Astrocyte (in vitro differentiated cells and primary cell): ENCODE measurements around the gene PARN. TPM values are rescaled to one million over a fixed set of nuclear protein-coding genes. Genes with fewer than 3 reads are reported as not detected.

Experiments used
- DNase-seq: peaks from one replicate; pipeline ENCODE4 v3.0.0-alpha.2; 2010; ENCODE audit warnings: low read depth
- FAIRE-seq: peaks from 2 replicates; lab custom pipeline; 2011; peaks lifted over from hg19 to GRCh38; lab: Jason Lieb, UNC
- H2AFZ ChIP-seq: 2 replicates; pipeline ENCODE4 v1.6.0; 2012; ENCODE audit warnings: low read depth, low read length, inconsistent platforms
- H3K27ac ChIP-seq: 2 replicates; pipeline ENCODE4 v1.5.1; 2011; ENCODE audit warnings: low read depth, low read length, inconsistent platforms
- H3K27me3 ChIP-seq: 2 replicates; pipeline ENCODE4 v1.6.0; 2011; ENCODE audit warnings: low read length, inconsistent platforms; ENCODE audit not compliant: insufficient read depth
- H3K36me3 ChIP-seq: 2 replicates; pipeline ENCODE4 v1.5.1; 2011; ENCODE audit warnings: low read length, inconsistent platforms; ENCODE audit not compliant: insufficient read depth
- H3K4me1 ChIP-seq: 2 replicates; pipeline ENCODE4 v1.5.1; 2011; ENCODE audit warnings: low read length, inconsistent platforms; ENCODE audit not compliant: insufficient read depth
- H3K4me2 ChIP-seq: 2 replicates; pipeline ENCODE4 v1.6.0; 2012; ENCODE audit warnings: low read length, inconsistent platforms
- H3K4me3 ChIP-seq: 2 replicates; pipeline ENCODE4 v1.5.1; 2011; ENCODE audit warnings: low read depth, mild to moderate bottlenecking, low read length, inconsistent platforms; ENCODE audit not compliant: insufficient read depth
- H3K79me2 ChIP-seq: 2 replicates; pipeline ENCODE4 v1.6.0; 2012; ENCODE audit warnings: mild to moderate bottlenecking, low read length, inconsistent platforms; ENCODE audit not compliant: insufficient read depth
- H3K9ac ChIP-seq: 2 replicates; pipeline ENCODE4 v1.6.0; 2012; ENCODE audit warnings: mild to moderate bottlenecking, low read length, inconsistent platforms
- H3K9me3 ChIP-seq: 2 replicates; pipeline ENCODE4 v1.5.1; 2012; ENCODE audit warnings: low read depth, mild to moderate bottlenecking, low read length, inconsistent platforms; ENCODE audit not compliant: insufficient read depth
- H4K20me1 ChIP-seq: 2 replicates; pipeline ENCODE4 v1.6.0; 2012; ENCODE audit warnings: low read length, inconsistent platforms; ENCODE audit not compliant: insufficient read depth
- H3K27ac Mint-ChIP-seq: one replicate; pipeline ENCODE4 v1.8.0; 2021; ENCODE audit warnings: mild to moderate bottlenecking, mixed read lengths; ENCODE audit not compliant: unreplicated experiment
- H3K27me3 Mint-ChIP-seq: one replicate; pipeline ENCODE4 v1.8.0; 2021; ENCODE audit warnings: low read depth, mixed read lengths; ENCODE audit not compliant: unreplicated experiment
- H3K36me3 Mint-ChIP-seq: one replicate; pipeline ENCODE4 v1.8.0; 2021; ENCODE audit warnings: low read depth, mixed read lengths; ENCODE audit not compliant: unreplicated experiment
- H3K4me1 Mint-ChIP-seq: one replicate; pipeline ENCODE4 v1.8.0; 2021; ENCODE audit warnings: low read depth, mixed read lengths; ENCODE audit not compliant: unreplicated experiment
- H3K4me3 Mint-ChIP-seq: one replicate; pipeline ENCODE4 v1.8.0; 2021; ENCODE audit warnings: mild to moderate bottlenecking, moderate library complexity, mixed read lengths; ENCODE audit not compliant: unreplicated experiment
- H3K9me3 Mint-ChIP-seq: one replicate; pipeline ENCODE4 v1.8.0; 2021; ENCODE audit warnings: mild to moderate bottlenecking, mixed read lengths; ENCODE audit not compliant: unreplicated experiment
- EZH2 ChIP-seq: IDR thresholded peaks from 2 replicates; pipeline ENCODE4 v1.6.1; 2012; ENCODE audit warnings: mild to moderate bottlenecking, low read length, inconsistent platforms; ENCODE audit not compliant: insufficient read depth
- total RNA-seq: library from RNA; stranded (reverse); gene quantifications from 2 replicates; pipeline ENCODE4 v1.2.1, GENCODE V29; 2021
- TF ChIP-seq, protein P1 (sequence below): IDR thresholded peaks from 2 replicates; pipeline ENCODE4 v1.5.1; 2011; ENCODE audit warnings: low read depth, mild to moderate bottlenecking, inconsistent platforms, low read length, moderate library complexity; ENCODE audit not compliant: insufficient read depth

PARN gene
- total RNA-seq, 1 donor from 2014 or later = 26.1 TPM

DNA sequence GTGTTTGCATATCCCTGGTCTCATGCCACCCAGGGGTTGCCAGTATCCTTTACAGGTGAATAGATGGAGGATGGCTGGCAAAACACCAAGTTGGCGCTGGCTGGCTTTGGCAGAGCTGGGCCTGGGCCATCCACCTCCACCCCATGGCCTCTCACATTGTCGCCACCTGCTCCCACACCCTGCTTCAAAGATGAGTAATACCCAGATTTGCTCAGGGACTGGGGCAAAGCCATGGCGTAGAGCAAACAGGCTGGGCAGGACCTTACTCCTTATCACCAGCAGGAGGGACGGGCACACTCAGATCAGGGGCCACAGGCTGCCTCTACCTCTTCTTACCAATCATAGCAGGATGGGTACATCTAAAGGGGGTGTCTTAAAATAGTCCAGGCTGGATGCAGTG, 39.7 kb upstream of the PARN start:
- no peaks in the 10 kb centered on the region for H3K9me3 ChIP-seq

GRCh38 chr16:14668556-14669223, 38.6 kb upstream of the PARN start:
- FAIRE-seq (no peak), DNase-seq (no peak)
- H4K20me1 ChIP-seq = no peaks in the 10 kb centered on the region
- H3K4me1 ChIP-seq = no peaks in the 10 kb centered on the region
- no peaks in the 10 kb centered on the region for H3K79me2 ChIP-seq
- no peak overlapping the region for H2AFZ ChIP-seq
- Mint-ChIP-seq H3K27me3 (no peaks in the 10 kb centered on the region), H3K4me3 (no peak overlapping the region), H3K27ac (no peak overlapping the region), H3K4me1 (no peaks in the 10 kb centered on the region), H3K9me3 (no peaks in the 10 kb centered on the region), H3K36me3 (peaks cover 20% of the 10 kb centered on the region)
- no peak overlapping the region for H3K27ac ChIP-seq
- H3K9ac ChIP-seq = no peak overlapping the region
- H3K4me3 ChIP-seq = no peak overlapping the region
- peaks cover 31% of the 10 kb centered on the region for H3K36me3 ChIP-seq
- H3K9me3 ChIP-seq = no peaks in the 10 kb centered on the region
- no peaks in the 10 kb centered on the region for H3K27me3 ChIP-seq
- TF ChIP-seq, protein P1, sequence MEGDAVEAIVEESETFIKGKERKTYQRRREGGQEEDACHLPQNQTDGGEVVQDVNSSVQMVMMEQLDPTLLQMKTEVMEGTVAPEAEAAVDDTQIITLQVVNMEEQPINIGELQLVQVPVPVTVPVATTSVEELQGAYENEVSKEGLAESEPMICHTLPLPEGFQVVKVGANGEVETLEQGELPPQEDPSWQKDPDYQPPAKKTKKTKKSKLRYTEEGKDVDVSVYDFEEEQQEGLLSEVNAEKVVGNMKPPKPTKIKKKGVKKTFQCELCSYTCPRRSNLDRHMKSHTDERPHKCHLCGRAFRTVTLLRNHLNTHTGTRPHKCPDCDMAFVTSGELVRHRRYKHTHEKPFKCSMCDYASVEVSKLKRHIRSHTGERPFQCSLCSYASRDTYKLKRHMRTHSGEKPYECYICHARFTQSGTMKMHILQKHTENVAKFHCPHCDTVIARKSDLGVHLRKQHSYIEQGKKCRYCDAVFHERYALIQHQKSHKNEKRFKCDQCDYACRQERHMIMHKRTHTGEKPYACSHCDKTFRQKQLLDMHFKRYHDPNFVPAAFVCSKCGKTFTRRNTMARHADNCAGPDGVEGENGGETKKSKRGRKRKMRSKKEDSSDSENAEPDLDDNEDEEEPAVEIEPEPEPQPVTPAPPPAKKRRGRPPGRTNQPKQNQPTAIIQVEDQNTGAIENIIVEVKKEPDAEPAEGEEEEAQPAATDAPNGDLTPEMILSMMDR = no peak
- H3K4me2 ChIP-seq = no peak overlapping the region

More for the DNA sequence above, 39.7 kb upstream of the PARN start:
- peaks cover 24% of the 10 kb centered on the region for H3K36me3 ChIP-seq
- no peak overlapping the region for H2AFZ ChIP-seq
- Mint-ChIP-seq H3K27me3 (no peaks in the 10 kb centered on the region), H3K27ac (no peak overlapping the region), H3K9me3 (no peaks in the 10 kb centered on the region), H3K4me1 (no peaks in the 10 kb centered on the region), H3K36me3 (peaks cover 15% of the 10 kb centered on the region), H3K4me3 (no peak overlapping the region)
- no peak overlapping the region for H3K27ac ChIP-seq
- no peaks in the 10 kb centered on the region for H4K20me1 ChIP-seq
- no peaks in the 10 kb centered on the region for H3K79me2 ChIP-seq
- H3K9ac ChIP-seq = no peak overlapping the region
- no peaks in the 10 kb centered on the region for H3K4me1 ChIP-seq
- no peaks in the 10 kb centered on the region for H3K27me3 ChIP-seq
- no peak for TF ChIP-seq EZH2
- TF ChIP-seq, protein P1 = no peak
- no peak overlapping the region for H3K4me3 ChIP-seq
- no peak for DNase-seq
- FAIRE-seq = no peak
- H3K4me2 ChIP-seq = no peak overlapping the region
